HG03045 (cell line): ENCODE data around the gene SLC38A6.

ENCODE experiments used
- ATAC-seq: cut with Tn5 transposase; IDR thresholded peaks from one replicate; pipeline ENCODE4 v1.9.1; 2021; ENCODE audit warnings: mild to moderate bottlenecking, moderate library complexity; ENCODE audit not compliant: unreplicated experiment

The SLC38A6 gene

DNA sequence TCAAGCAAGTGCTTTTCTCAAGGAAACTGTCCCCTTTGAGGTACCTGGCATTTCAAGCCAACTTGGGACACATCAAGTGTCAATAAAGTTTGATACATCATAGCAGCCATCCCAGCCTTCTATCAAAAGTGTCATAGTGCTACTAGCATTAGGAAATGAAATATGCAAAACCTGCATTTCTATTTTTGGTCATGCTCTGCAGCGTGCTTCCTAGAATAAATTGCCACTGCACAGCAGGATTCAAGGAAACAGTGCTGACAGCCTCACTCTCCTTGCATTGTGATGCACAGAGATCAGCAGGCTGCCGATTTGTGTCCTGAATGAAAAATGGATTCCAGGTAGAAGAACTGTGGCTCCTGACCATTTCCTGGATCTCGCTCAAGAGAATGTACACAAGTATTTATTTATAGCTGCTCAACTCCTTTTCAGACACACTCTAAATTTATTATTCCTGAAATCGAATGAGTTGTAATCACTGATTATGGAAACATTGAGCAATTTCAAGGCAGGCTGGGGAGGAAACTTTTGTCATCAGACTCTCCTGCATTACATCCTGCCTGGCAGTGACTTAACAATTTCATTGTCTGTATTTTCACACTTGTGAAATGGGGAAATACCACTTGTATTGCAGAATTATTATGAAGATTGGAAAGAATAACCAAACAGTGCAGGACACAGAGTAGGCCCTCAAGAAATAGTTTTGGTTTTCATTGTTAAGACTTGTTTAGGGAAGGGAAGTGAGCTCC, 120.9 kb downstream of the SLC38A6 start:
- no peak for ATAC-seq
